GM13976 (cell line): Measurements from ENCODE around the gene DOCK7.

ENCODE experiments used
- DNase-seq: peaks from one replicate; pipeline ENCODE4 v3.0.0; 2012; ENCODE audit warnings: low spot score
- in situ Hi-C: fragments of 300-500 bp; cut with MboI; formaldehyde crosslinking; loops from one replicate; pipeline ENCODE4 v1.12.0; 2022; ENCODE audit warnings: low sequenced_read_pairs, mixed read lengths, inconsistent platforms; ENCODE audit not compliant: unreplicated experiment
- TF ChIP-seq, protein P1 (sequence below): IDR thresholded peaks from 2 replicates; pipeline ENCODE4 v1.5.1; 2012; ENCODE audit warnings: borderline replicate concordance, mild to moderate bottlenecking; ENCODE audit not compliant: insufficient read depth; ENCODE audit errors: extremely low read depth, missing control alignments, control extremely low read depth

The DOCK7 gene

DNA sequence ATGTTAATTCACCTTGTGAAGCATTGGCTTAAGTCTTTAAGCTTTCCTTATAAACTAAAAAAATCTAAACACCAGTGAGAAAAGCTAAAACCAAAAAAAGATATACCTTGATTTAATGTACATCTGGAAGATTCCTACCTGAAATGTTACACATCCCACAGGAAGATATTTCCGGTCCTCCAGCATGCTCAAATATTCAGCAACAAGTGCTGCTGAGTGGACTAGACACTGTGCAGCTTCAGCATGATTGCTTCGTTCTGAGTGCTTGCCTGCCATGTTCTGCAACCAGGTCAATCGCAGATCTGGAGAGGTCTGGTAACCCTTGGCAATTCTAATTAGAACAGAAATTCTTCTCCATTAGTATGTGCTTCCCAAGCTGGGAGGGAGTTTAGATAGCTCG, 194.0 kb downstream of the DOCK7 start:
- in situ Hi-C loops = no loop called here
- TF ChIP-seq, protein P1, sequence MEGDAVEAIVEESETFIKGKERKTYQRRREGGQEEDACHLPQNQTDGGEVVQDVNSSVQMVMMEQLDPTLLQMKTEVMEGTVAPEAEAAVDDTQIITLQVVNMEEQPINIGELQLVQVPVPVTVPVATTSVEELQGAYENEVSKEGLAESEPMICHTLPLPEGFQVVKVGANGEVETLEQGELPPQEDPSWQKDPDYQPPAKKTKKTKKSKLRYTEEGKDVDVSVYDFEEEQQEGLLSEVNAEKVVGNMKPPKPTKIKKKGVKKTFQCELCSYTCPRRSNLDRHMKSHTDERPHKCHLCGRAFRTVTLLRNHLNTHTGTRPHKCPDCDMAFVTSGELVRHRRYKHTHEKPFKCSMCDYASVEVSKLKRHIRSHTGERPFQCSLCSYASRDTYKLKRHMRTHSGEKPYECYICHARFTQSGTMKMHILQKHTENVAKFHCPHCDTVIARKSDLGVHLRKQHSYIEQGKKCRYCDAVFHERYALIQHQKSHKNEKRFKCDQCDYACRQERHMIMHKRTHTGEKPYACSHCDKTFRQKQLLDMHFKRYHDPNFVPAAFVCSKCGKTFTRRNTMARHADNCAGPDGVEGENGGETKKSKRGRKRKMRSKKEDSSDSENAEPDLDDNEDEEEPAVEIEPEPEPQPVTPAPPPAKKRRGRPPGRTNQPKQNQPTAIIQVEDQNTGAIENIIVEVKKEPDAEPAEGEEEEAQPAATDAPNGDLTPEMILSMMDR = no peak
- DNase-seq = no peak

DNA sequence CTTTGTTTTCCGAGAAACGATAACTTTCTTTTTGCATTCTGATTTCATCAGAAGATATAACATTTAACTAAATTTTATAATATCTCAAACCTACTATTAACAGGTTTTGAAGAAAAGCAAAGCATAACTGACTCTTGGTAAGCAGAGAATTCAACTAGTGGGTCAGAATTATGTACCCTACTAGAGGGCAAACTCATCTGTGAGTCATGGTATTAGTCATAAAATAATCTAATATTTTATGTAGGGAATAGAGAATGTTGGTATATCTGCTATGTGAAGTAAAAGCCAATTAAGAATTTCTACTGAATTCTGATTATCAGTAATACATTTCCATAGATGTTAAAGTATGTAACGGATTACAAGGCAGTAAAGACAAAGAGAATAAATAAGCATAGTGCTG, 194.5 kb downstream of the DOCK7 start:
- DNase-seq = no peak
- TF ChIP-seq, protein P1 = no peak
- in situ Hi-C loops = no loop called here

DNA sequence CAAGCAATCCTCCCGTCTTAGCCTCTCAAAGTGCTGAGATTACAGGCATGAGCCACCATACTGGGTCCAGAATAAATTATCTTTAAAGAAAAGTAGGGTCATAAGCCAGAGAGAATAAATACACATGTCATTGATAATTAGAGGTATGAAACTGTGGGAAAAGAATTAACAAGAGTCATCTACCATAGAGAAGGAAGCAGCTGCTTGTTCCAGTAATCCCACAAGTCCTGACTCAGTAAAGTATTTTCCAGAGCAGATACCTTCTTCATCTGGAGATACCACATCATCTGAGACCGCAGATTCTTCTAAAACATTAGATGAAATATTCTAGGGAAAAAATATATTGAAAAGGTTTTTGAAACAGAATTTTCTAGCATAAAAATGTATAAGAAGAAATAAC, 195.7 kb downstream of the DOCK7 start:
- no peak for DNase-seq
- TF ChIP-seq, protein P1 = no peak
- in situ Hi-C loops = no loop called here

DNA sequence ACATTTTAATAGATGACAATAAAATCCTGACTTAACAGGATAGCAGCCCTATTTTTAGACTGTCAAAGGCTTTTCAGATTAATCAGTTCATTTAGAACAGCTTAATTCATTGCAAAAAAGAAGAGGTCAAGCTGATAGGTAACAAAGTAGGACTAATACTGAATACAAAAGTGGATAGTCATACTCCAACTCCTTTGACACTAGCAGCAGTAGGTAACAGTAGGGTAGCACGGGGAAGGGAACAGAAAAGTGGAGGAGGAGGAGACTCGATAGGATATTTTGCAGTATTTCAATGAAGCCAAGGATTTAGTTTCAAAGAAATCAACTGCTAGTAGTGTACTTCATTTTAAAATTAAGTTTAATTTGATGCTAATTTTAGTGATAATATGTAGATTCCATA, 200.2 kb downstream of the DOCK7 start:
- TF ChIP-seq, protein P1 = no peak
- DNase-seq = no peak
- in situ Hi-C loops = no loop called here

DNA sequence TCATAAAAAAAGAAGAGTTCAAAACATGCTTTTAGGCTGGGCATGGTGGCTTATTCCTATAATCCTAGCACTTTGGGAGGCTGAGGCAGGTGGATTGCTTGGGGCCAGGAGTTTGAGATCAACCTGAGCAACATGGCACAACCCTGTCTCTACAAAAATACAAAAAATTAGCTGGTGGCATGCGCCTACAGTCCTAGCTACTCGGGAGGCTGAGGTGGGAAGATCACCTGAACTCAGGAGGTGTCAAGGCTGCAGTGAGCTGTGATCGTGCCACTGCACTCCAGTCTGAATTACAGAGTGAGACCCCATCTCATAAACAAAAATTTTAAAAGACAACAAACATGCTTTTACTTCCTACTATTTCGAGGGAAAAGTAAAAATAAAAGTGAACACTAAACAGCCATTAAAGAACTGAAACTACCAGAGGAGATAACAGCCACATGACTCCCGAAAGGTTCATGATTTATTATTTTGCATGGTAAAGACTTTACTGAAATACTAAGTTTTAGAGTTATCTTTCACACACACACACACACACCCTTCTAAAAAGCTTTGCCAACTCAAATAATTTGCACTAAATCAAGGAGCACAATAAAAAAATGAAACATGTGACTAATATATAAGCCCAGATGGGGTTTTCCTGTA, 203.2 kb downstream of the DOCK7 start:
- peak; percentile 19 for DNase-seq
- TF ChIP-seq, protein P1 = no peak
- in situ Hi-C loops = no loop called here

DNA sequence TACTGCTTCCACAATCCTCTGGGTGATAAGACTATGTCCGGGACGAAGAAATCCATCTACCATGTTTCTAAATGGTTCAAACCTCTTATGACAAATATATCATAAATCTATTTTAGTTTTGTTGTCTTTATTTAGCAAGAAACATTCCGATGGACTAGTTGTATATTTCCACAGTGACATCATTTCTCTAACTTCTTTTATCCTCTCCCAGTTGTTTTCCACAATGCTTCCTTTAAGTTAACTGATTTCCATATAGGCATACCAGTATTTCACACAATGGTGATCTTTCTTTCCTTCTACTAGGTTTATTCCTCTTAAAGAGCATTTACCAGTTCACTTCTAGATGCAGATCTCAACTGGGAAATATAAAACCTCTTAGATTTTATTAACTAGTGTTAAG, 206.5 kb downstream of the DOCK7 start:
- in situ Hi-C loops = no loop called here
- TF ChIP-seq, protein P1 = no peak
- DNase-seq = no peak
